Endothelial cell of umbilical vein (primary cell): ENCODE measurements around the gene PIAS2. TPM values are rescaled to one million over a fixed set of nuclear protein-coding genes. Genes with fewer than 3 reads are reported as not detected.

Experiments used
- BruUV-seq: library from RNA; stranded (reverse); fragments of 400-500 nt; replicated peaks from 2 replicates; lab custom pipeline; 2021; lab: Mats Ljungman, UMichigan
- CTCF ChIA-PET: fragments of 300-600, 350-600 bp; sonication (Branson Sonifier 250); formaldehyde crosslinking; loops from one replicate; lab custom pipeline; 2021; ENCODE audit warnings: antibody characterized with exemption, inconsistent platforms; lab: Charles Lee
- POLR2A ChIA-PET: fragments of 300-600, 350-600 bp; sonication (Branson Sonifier 250); formaldehyde crosslinking; loops from one replicate; lab custom pipeline; 2021; ENCODE audit warnings: antibody characterized with exemption, inconsistent platforms; lab: Charles Lee
- DNase-seq: peaks from one replicate; pipeline ENCODE4 v3.0.0-alpha.2; 2011; ENCODE audit warnings: low read depth, low spot score
- FAIRE-seq: peaks from 2 replicates; lab custom pipeline; 2011; peaks lifted over from hg19 to GRCh38; lab: Jason Lieb, UNC
- H2AFZ ChIP-seq: 2 replicates; pipeline ENCODE4 v1.6.0; 2012; ENCODE audit warnings: low read depth, low read length, control low read depth, inconsistent platforms
- H3K27ac ChIP-seq: 2 replicates; pipeline ENCODE4 v1.5.1; 2011; ENCODE audit warnings: low read depth, mild to moderate bottlenecking, control low read depth, low read length, moderate library complexity; ENCODE audit not compliant: insufficient read depth
- H3K27me3 ChIP-seq, 2 experiments: 2 replicates each; pipeline versions ENCODE4 v1.6.0 to v1.6.1; 2011; ENCODE audit warnings: low read length in 2 of 2, mixed read lengths in 1 of 2; ENCODE audit not compliant: control insufficient read depth in 2 of 2, insufficient read depth in 2 of 2
- H3K36me3 ChIP-seq, 2 experiments: 2 replicates in 1 of 2; 3 replicates in 1 of 2; pipeline ENCODE4 v1.5.1; 2011; ENCODE audit warnings: low read length in 2 of 2, mild to moderate bottlenecking in 1 of 2, moderate library complexity in 1 of 2; ENCODE audit not compliant: control insufficient read depth in 2 of 2, insufficient read depth in 2 of 2; ENCODE audit errors: extremely low read depth in 1 of 2
- H3K4me1 ChIP-seq: 3 replicates; pipeline ENCODE4 v1.5.1; 2011; ENCODE audit warnings: mild to moderate bottlenecking, low read length; ENCODE audit not compliant: control insufficient read depth, insufficient read depth; ENCODE audit errors: extremely low read depth
- H3K4me2 ChIP-seq: 2 replicates; pipeline ENCODE4 v1.6.1; 2011; ENCODE audit warnings: low read length, control low read depth, mixed read lengths; ENCODE audit not compliant: insufficient read depth
- H3K4me3 ChIP-seq, 3 experiments: fragments of 200-600 bp in 1 of 3; sonication (generic), shearing (Covaris generic) in 1 of 3; replicated peaks in 1 of 3; 2 replicates each; pipeline ENCODE4 v1.5.1; 2011 to 2016; ENCODE audit warnings: control low read depth in 3 of 3, low read length in 3 of 3, mild to moderate bottlenecking in 2 of 3, inconsistent platforms in 1 of 3, low read depth in 1 of 3, moderate library complexity in 1 of 3; ENCODE audit not compliant: insufficient read depth in 1 of 3
- H3K79me2 ChIP-seq: 2 replicates; pipeline ENCODE4 v1.6.0; 2012; ENCODE audit warnings: low read length, inconsistent platforms; ENCODE audit not compliant: control insufficient read depth, insufficient read depth
- H3K9ac ChIP-seq: replicated peaks from 2 replicates; pipeline ENCODE3; 2011; ENCODE audit warnings: low read length, control low read depth; ENCODE audit not compliant: insufficient read depth; ENCODE audit errors: extremely low read depth
- H3K9me1 ChIP-seq: replicated peaks from 3 replicates; pipeline ENCODE4 v1.6.0; 2011; ENCODE audit warnings: mild to moderate bottlenecking, low read length; ENCODE audit not compliant: control insufficient read depth, insufficient read depth; ENCODE audit errors: extremely low read depth
- H3K9me3 ChIP-seq: replicated peaks from 2 replicates; pipeline ENCODE4 v1.5.1; 2012; ENCODE audit warnings: low read length, inconsistent platforms; ENCODE audit not compliant: control insufficient read depth, insufficient read depth
- H4K20me1 ChIP-seq: replicated peaks from 2 replicates; pipeline ENCODE3; 2011; ENCODE audit warnings: mild to moderate bottlenecking, low read length; ENCODE audit not compliant: control insufficient read depth, insufficient read depth; ENCODE audit errors: extremely low read depth
- CTCF ChIP-seq, 2 donors: IDR thresholded peaks; 1 replicate in 1 of 2; 2 replicates in 1 of 2; pipeline ENCODE4 v1.5.1; 2011; ENCODE audit warnings: low read length in 2 of 2, mild to moderate bottlenecking in 2 of 2, moderate library complexity in 2 of 2, control low read depth in 1 of 2, inconsistent platforms in 1 of 2, low read depth in 1 of 2; ENCODE audit not compliant: insufficient read depth in 1 of 2; ENCODE audit errors: extremely low read depth in 1 of 2
- MYC ChIP-seq: IDR thresholded peaks from one replicate; pipeline ENCODE4 v1.6.1; 2011; ENCODE audit warnings: mild to moderate bottlenecking, low read depth, low read length
- dilution Hi-C: fragments of 300-500 bp; cut with MboI; formaldehyde crosslinking; loops from one replicate; pipeline ENCODE4 v1.15.0; 2019; ENCODE audit warnings: low sequenced_read_pairs; ENCODE audit not compliant: extremely low pct_ligation_motif_present
- intact Hi-C: fragments of 100-400 bp; cut with micrococcal nuclease; formaldehyde crosslinking; loops from one replicate; pipeline ENCODE4 v1.10.0; 2022
- polyA plus RNA-seq, 4 experiments: library from polyadenylated mRNA; depleted of rRNA in 3 of 4; stranded (reverse) in 3 of 4; unstranded in 1 of 4; fragments of >200 nt; gene quantifications; 2 replicates each; pipeline versions ENCODE4 v1.2.1 to v1.2.3, GENCODE V29; 2011 to 2012; ENCODE audit warnings: missing spikeins in 1 of 4
- total RNA-seq: library from RNA; stranded (reverse); gene quantifications from 2 replicates; pipeline ENCODE4 v1.2.3, GENCODE V29; 2021

PIAS2 gene
- total and polyA plus RNA-seq, 2 donors (not counting 3 experiments of a cell fraction or from before 2014, with no cell fraction given), result 7.0 to 34.3 TPM

GRCh38 chr18:46859855-46860254, 57.5 kb downstream of the PIAS2 start:
- H3K4me3 ChIP-seq, result no peak overlapping the region
- BruUV-seq, result no TSS peak
- CTCF ChIA-PET, result no interaction called here
- intact Hi-C loops (no loop called here), dilution Hi-C loops (no loop called here)
- peaks cover 3% of the 10 kb centered on the region for H3K4me1 ChIP-seq
- no peak overlapping the region for H3K27ac ChIP-seq
- TF ChIP-seq MYC, result no peak
- no peaks in the 10 kb centered on the region for H3K27me3 ChIP-seq
- no peaks in the 10 kb centered on the region for H3K9me3 ChIP-seq
- H4K20me1 ChIP-seq, result no peaks in the 10 kb centered on the region
- peak; percentile 52 for FAIRE-seq
- POLR2A ChIA-PET, result no interaction called here
- no peak overlapping the region for H2AFZ ChIP-seq
- H3K79me2 ChIP-seq, result no peaks in the 10 kb centered on the region
- H3K4me2 ChIP-seq, result no peak overlapping the region
- H3K9me1 ChIP-seq, result no peaks in the 10 kb centered on the region
- H3K9ac ChIP-seq, result no peak overlapping the region
- DNase-seq, result no peak
- H3K36me3 ChIP-seq, result no peaks in the 10 kb centered on the region

GRCh38 chr18:46858290-46858689, 59.0 kb downstream of the PIAS2 start:
- no peaks in the 10 kb centered on the region for H4K20me1 ChIP-seq
- peaks cover 3% of the 10 kb centered on the region for H3K4me1 ChIP-seq
- ChIA-PET POLR2A (no interaction called here), CTCF (no interaction called here)
- H3K9me1 ChIP-seq, result no peaks in the 10 kb centered on the region
- H3K4me3 ChIP-seq, result no peak overlapping the region
- H3K9ac ChIP-seq, result no peak overlapping the region
- no peaks in the 10 kb centered on the region for H3K79me2 ChIP-seq
- no peaks in the 10 kb centered on the region for H3K9me3 ChIP-seq
- no peak overlapping the region for H2AFZ ChIP-seq
- H3K27me3 ChIP-seq, result no peaks in the 10 kb centered on the region
- intact Hi-C loops, result no loop called here
- H3K27ac ChIP-seq, result no peak overlapping the region
- BruUV-seq, result no TSS peak
- dilution Hi-C loops, result no loop called here
- no peak for FAIRE-seq
- no peaks in the 10 kb centered on the region for H3K36me3 ChIP-seq
- no peak for TF ChIP-seq CTCF (IDR thresholded peaks at IDR 0.05; ENCODE audit: extremely low read depth in 1 of 2, insufficient read depth in 1 of 2, low read depth in 1 of 2, low read length in 2 of 2)
- no peak for DNase-seq
- H3K4me2 ChIP-seq, result no peak overlapping the region
